OCI-M2 (cell line): ENCODE results near the gene CFAP46.
"Not testable (repeated sequence)": the region's sequence is repeated elsewhere in the genome, so short reads cannot be mapped to it uniquely, and the experiment has no call there.

Source experiments
- DNase-seq: peaks from one replicate; lab custom pipeline; 2025; ENCODE audit not compliant: unreplicated experiment; lab: John Stamatoyannopoulos, UW

CFAP46 gene

DNA sequence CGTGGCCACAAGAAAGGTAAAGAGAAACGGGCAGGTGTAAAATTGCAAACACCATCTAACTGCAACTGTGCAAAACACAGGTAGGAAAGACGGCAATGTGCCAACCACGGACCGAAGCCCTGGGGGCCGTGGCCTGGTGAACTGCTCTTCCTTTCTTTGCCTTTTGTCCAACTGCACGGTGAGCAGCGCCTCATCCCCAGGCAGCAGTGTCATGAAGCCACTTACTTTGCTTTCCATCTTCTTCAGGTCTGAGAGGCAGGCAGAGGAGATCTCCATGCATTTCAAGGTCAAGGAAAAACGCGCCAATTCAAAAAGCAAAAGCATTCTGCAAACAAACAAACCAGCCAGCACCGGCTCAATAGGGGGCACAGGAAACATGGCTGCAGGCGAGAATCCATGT lies 12.9 kb downstream of the CFAP46 start:
- no peak for DNase-seq

DNA sequence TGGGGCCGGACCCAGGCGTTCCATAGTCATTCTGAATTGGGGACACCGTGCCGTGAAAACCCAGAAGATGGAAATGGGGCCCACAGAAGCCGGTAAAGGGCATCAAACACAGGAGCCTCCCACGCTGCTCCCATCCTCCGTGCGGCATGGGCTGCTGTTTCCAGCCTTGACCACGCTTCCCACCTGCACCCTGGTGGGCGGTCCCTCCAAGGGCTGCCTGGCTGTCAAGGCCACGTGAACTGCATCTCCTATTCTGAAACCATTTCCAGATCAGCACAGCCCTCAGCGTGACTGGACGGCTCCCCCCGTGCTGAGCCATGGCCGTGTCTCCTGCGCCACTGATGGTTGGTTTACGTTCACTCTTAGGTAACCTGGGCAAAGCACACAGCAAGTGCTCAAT lies 14.1 kb downstream of the CFAP46 start:
- no peak for DNase-seq

DNA sequence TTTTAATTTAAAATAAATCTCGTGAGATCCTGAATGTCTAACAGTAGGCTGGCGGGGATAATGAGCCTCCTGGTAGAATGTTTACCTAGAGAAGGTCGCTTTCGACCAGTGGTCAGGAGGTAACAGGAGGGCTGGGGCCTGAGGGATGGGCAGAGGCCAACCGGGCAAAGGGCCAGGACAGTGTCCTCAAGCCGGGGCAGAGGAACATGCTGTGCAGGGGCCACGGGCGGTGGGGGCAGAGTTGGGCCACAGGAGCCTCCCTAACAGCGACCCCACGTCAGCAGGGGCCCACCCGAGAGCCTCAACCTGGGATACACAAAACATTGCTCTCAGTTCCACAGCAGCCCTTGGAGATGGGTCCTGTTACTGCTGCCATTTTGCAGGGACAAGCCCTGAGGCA lies 14.5 kb downstream of the CFAP46 start:
- no peak for DNase-seq

DNA sequence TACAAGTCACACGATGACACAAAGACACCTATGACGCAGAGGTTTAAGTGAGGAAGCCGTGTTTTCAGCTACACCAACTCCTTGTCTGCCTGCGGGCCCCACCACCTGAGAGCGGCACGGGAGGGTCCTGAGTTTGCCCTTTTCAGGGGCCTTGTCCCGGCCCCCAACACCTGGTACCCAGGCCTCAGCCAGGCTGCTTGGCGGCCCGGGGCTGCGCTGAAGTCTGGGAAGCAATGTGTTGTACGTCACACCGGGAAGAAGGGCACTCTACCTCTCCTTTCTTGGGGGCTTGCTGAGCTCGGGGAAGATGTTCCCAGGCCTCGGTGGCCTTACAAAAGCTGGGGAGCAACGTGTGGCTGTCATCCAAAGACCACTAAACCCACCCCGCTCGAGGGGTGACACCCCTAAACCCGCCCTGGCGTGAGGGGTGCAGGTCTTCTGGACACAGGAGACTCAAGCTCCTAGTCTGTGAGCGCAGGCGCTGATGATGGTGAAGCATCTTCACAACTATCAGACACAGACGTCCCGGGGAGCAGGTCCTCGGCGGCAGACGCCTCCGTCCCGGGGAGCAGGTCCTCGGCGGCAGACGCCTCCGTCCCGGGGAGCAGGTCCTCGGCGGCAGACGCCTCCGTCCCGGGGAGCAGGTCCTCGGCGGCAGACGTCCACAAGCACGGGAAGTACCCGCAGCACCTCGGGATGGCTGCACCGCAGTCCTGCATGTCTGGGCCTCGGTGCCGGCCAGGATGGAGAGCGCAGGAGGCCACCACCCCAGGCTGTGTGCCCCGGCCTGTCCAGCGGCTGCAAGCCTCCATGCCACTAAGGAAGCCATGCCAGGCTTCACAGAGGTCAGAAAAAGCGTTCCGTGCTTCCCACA lies 15.4 kb downstream of the CFAP46 start:
- no peak for DNase-seq

DNA sequence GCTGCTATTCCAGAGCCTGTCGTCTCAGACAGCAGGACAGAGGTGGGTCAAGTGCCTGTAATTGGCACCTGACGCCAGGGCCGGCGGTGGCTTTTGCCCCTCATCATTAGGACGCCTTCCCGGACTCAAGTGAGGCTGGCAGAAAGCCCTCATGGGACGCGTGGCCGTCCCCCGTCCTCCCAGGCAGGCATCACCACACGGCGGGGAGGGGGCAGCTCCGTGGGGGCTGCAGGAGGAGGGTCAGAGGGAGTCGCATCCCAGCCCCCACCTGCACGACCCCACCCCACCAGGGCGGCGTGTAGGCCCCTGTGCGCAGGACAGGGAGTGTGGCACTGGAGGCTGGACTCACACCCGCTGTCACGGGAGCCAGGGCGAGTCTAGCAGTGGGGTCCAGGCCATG lies 16.3 kb downstream of the CFAP46 start:
- no peak for DNase-seq

DNA sequence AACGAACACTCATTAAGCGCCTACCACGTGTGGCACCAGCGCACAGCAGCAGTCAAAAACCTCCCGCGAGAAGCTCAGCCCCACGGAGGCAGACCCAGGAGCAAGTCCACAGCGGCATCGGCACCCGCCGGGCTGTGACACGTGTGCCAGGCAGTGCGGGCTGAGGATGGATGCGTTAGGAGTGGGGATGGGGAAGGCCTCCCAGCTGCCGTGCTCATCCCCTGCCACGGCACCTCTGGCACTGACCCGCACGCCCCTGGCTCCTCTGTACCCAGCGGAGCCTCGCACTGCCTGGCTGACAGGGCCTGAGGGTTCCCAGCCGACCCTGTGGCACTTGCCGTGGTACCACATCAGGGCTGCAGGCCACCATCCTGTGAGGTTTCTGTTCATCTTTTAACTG lies 16.8 kb downstream of the CFAP46 start:
- DNase-seq: no peak

DNA sequence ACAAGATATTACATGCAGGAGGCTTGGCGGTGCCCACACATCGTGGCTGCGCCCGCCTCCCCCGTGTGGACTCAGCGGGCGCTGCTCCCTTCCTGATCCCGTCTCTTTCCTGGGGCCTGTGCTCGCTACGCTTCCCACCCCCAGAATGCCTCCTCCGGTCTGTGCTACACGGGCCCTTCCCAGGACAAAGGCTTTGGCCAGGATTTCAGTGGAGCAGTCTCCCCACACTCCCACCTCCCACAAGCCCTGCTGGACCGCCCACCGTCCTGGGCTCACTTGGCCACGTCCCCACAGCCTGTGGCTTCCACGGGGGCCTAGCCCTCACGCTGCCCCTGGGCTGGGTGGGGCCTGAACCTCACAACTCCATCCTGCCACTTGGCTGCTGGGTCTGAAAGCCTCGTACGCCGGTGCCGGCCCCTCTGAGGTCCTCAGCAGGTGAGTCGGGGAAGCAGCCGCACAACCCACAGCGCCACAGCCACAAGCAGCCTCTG lies 17.3 kb downstream of the CFAP46 start:
- DNase-seq: no peak

DNA sequence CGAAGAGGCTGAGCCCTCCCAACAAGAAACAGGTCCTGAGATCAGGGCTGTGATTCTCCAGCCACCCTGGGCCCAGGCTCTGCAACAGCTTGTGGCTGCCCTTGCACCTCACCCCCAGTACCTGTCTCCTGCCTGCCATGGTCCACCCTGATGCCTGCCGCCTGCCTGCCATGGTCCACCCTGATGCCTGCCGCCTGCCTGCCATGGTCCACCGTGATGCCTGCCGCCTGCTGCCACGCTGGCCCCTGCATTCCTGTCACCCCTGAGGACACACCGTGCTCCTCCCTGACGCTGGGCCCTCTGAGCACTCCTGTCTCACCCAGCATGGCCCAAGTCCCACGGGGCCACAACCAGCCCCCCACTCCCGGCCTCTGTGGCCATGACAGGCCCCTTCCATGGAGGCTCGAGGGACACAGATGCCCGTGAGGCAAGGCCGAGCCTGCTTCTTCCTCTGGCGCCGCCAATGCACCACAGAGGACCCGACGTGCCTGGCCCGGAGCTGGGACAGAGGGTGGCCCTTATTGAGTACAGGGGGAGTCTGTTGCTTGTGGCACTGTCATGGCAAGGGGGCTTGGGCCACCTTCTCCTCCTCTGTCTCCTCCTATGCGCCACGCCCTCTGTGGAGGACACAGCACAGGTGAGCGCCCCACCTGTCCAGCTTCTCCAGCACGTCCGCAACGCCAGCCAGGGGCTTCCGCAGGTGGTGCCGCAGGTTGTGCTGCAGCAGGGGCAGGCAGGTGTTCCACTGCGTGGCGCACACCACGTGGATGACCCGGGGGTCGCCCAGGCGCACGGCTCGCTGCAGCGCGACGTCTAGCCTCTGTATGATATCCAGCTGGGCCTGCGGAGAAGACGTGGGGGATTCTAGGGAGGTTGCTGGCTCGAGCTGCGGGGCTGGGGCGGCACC lies 18.1 kb downstream of the CFAP46 start:
- DNase-seq: no peak

DNA sequence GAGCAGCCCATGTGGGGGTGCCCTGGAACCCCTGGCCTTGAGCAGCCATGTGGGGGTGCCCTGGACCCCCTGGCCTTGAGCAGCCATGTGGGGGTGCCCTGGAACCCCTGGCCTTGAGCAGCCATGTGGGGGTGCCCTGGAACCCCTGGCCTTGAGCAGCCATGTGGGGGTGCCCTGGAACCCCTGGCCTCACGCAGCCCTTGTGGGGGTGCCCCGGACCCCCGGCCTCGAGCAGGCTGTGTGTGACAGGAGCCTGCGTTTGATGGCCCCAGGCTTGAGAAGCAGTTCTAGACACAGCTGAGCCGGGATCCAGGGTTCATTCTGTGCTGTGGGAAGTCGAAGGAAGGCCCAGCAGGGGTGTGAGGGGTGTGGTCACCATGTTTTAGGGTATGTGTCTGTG lies 19.0 kb downstream of the CFAP46 start:
- not testable (repeated sequence) for DNase-seq

DNA sequence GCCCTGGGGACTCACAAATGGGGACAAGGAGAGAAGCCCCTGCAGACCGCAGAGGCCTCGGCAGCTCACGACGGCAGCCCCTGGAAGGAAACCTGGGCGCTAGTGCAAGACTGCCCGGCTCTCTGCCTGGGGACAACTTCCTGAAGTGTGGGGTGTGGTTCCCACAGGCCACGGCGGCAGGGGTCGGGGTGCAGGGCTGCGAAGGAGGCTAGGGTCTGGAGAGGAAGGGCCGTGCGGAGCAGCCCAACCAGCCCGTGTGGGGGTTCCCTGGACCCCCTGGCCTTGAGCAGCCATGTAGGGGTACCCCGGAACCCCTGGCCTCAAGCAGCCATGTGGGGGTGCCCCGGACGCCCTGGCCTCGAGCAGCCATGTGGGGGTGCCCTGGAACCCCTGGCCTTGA lies 19.5 kb downstream of the CFAP46 start:
- DNase-seq: no peak

DNA sequence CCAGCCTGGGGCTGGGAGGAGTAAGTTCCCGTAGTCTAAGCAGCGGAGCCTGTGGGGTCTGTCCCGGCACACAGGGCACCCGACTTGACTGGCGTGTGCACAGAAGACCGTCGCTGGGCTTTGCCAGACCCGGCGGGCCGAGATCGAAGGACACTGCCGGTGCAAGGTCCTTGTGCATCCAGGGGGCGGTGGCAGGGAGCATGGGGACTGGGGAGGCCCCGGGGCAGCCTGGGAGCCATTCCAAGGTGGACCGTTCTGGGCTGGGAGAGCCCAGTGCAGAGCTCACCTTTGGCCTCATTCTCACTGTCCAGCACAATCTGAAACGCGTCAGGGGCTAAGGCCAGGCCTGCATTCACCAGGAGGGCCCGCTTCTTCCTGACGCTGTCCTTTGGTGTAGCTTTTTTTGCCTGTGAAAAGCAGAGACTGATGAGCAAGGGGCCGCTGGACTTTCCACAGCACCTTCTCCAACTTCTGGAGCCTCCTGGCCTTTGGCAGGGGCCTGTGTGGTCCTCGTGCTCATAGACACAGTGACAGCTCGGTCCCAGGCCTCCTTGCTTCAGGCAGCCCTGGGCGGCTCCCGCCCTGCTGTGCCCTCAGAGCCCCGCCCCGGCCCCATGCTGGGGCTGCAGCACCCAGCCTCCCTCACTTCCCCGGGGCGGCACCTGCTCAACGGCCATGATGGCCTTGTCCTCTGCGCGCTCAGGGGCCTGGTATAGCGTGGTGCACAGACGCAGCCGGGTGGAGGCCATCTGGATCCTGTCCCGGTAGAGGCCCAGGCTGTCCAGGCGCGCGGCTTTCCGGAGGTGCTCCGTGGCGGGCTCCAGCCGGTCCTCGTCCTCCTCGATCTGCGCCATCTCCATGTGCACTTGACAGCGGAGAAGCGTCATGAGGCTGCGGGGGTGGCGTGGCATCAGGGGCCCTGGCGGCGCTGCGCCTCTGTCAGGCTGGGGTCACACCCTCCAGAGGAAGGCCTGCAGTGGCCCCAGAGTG lies 20.3 kb downstream of the CFAP46 start:
- DNase-seq: no peak

DNA sequence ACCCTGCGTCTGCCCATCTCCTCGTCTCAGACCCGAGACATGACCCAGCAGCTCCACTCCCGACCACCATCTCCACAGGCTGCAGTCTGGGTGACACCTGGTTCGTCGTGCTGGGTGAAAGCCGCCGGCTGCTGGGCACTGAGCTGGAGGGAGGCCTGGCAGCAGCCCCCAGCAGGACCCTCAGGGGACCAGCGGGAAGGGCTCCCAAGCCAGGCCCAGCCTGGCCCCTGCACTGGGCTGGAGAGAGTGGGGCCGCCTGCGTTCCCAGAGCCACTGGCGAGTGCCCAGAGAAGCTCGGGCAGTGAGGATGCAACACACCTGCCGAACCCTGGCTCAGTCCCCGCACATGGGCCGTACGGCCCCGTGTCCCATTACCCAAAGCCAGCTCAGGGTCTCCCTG lies 21.3 kb downstream of the CFAP46 start:
- no peak for DNase-seq

DNA sequence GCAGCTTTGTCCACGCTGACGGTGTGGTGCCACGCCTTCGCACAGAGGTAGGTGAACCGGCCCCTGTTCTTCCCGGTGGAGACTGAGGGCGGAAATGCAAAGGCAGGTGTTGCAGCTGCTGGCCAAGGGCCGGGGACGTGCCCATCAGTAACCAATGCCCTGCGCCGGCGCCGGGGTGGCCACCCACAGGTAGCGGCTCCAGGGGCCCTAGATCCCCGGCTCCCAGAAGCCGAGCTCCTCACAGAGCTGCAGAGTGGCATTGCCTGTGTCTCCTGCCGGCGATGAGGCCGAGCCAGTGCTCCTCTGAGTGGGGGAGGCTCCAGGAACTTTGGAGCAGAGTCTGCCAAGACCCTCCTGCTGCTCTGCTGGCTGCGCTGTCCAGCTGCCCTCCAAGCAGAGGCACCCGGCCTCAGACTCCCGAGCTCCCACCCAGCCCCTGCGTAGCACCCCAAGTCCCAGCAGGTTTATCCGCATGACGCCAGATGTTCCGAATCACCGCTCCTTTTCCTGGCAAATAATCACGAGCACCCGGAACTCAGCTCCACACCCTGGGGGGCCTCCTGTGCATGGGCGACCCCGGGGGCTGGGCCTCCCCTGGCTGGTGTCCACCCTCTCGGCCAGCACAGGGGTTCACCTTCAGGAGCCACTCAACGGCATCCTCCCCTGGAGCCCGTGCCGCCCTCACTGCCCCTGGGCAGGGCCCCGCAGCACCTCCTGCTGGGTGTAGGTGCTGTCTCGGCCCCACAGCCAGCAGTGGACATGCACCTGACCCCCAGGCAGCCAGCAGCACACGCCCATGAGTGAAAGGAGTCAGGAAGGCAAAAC lies 22.1 kb downstream of the CFAP46 start:
- no peak for DNase-seq

DNA sequence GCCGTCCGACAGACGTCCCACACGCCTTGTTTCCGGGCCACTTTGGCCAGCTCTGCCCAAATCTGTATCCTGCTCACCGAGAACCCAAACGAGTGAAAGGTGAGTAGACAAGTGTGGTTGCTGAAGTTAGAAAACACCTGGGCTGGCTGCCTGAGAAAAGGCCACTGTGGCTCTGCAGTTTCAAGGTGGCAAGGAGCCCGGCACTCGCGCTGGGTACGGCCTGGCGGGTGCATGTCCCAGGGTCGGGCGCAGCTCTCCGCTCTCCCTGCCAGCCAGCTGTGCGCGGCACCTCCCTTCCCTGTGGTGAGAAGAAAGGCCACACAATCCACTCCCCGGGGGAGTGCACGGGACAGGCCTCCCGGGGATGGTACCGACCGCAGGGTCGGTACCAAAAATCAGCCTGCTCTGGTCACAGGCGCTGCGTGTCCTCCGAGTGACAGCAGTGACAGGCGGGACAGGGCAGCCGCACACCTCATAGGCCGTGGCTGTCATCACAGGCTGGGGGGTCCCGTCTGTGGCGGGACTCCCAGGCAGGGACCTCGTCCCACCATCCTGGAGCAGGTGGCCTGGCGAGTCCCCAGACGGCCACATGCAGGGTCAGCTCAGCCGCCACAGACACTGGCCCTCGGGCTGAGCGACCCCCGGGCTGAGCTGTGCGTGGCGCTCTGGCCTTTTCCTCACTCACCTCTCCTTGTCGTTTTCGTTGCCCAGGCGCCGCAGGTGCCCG lies 22.8 kb downstream of the CFAP46 start:
- no peak for DNase-seq

DNA sequence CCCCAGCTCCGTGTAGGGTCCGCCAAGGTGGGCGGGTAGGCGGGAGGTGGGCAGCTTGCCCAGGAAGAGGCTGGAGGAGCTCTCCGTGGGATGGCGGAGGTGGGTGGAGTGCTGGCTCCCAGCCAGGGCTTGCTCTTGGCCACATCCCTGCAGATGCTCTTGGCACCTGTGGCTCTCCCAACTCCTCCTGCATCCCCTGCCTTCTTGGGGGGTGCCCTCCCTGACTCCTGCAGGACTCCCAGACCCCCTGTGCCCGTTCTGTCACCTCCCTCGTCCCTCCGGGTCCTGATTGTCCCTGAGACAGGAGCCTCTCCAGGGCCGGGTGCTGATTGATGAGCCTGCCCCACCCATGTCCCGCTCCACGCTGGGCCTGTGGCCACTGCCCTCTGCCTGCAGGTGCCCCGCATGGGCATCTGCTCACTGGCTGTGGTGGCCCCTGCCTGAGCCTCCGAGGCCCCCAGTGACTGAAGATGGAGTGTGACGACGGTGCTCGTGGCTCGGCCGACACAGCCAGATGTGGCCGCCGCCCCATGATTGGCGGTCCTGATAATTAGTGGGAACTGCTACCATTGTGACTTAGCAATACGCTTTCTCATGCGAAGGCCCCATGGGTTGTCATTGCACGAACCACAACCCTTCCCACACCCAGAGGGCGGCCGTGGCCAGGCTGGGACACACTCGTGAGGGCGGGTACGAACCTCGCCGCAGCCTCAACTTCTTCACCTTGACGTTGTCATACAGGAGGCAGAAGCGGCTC lies 23.6 kb downstream of the CFAP46 start:
- DNase-seq: no peak

DNA sequence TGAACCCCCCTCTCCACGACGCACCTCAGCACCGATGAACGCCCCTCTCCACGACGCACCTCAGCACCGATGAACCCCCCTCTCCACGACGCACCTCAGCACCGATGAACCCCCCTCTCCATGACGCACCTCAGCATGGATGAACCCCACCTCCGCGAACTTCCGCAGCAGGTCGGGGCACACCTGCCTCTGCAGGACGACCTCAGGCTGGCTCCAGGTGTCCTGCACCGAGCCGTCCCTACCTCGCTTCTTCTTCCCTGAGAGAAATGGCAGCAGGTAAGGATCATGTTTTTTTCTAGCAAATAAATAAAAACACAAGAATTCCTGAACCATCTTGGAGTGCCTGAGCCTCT lies 24.1 kb downstream of the CFAP46 start:
- DNase-seq: no peak

DNA sequence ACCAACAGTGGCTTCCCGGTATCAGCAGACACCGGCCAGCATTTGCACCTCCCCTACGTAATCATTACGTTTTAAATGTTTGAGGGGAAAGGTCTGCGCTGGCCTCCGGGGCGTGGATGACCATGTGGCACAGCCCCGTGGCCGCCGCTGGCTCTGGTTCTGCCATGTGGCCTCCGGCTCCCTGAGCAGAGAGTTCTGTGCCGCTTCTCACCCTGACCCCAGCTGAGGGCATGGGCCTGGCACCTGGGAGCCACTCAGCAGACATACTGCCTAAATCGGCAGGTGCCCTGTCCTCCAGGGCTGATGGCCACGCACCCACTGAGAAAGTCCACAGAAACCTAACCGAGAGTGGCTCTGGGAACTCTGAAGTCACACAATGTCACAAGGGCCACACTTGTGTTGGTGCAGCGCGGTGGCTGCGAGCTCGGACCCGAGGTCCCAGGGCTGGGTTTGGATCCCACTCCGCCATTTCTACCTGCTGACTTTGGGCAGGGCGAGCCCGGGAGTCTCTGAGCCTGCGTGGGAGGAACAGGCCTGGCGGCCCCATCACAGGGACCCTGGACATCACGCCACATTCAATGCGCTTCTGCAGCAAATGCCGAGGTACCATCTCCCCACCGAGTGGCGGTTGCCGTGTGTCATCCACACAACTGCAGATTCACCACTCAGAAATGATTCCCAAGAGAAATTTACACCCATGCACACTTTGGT lies 25.3 kb downstream of the CFAP46 start:
- no peak for DNase-seq

DNA sequence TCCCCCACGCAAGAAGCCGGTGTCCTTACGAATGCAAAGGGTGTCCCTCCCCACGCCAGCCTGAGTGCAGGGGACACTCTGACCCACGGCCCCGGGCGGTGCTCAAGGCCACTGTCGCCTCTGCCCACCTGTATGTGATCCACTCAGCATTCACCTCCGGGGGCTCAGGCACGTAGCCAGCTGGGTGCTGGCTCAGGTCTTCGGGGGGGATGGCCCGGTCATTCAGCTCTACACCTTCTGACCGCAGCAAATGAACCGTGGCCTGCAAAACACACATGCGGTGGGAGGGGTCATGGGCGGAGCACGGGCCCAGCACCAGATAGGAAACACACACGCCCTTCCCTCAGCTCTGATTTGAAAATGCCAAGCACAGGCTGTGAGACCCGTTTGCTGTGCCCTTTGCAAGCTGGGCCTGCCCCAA lies 25.9 kb downstream of the CFAP46 start:
- no peak for DNase-seq
